Measurements from ENCODE around the gene MYO9A. TPM values are rescaled to one million over a fixed set of nuclear protein-coding genes. Genes with fewer than 3 reads are reported as not detected.

Gene MYO9A
- total RNA-seq, 1 donor from 2014 or later = 50.6 TPM

- TF ChIP-seq CTCF (IDR thresholded peaks at IDR 0.05) = no peak
- H3K4me1 Mint-ChIP-seq = peaks cover 26% of the 10 kb centered on the region
- H3K27ac Mint-ChIP-seq = no peak overlapping the region
These were observed 49.1 kb downstream of the MYO9A start for GRCh38 chr15:72068856-72069255.

GRCh38 chr15:72065801-72066200 lies 52.1 kb downstream of the MYO9A start:
- H3K36me3 Mint-ChIP-seq (ENCODE audit: low read depth) = peaks cover 20% of the 10 kb centered on the region
- no peak overlapping the region for H3K27ac Mint-ChIP-seq
- H3K9me3 Mint-ChIP-seq = peaks cover 7% of the 10 kb centered on the region
- no peak overlapping the region for H3K4me3 Mint-ChIP-seq
- no peak for TF ChIP-seq CTCF (IDR thresholded peaks at IDR 0.05)
- no peak for ATAC-seq (ENCODE audit: low read depth)
- intact Hi-C loops (cut with micrococcal nuclease) = no loop called here
- no peaks in the 10 kb centered on the region for H3K27me3 Mint-ChIP-seq
- ChIA-PET CTCF (no interaction called here), POLR2A (no interaction called here)
- peaks cover 19% of the 10 kb centered on the region for H3K4me1 Mint-ChIP-seq
- no peak for DNase-seq

More at GRCh38 chr15:72068856-72069255, 49.1 kb downstream of the MYO9A start:
- CTCF ChIA-PET = no interaction called here
- no peak for ATAC-seq (ENCODE audit: low read depth)
- peaks cover 3% of the 10 kb centered on the region for H3K9me3 Mint-ChIP-seq
- H3K4me3 Mint-ChIP-seq = no peak overlapping the region
- POLR2A ChIA-PET = no interaction called here
- H3K36me3 Mint-ChIP-seq (ENCODE audit: low read depth) = peaks cover 9% of the 10 kb centered on the region
- intact Hi-C loops (cut with micrococcal nuclease) = no loop called here
- no peaks in the 10 kb centered on the region for H3K27me3 Mint-ChIP-seq
- no peak for DNase-seq

GRCh38 chr15:72063186-72063585 lies 54.8 kb downstream of the MYO9A start:
- peaks cover 18% of the 10 kb centered on the region for H3K4me1 Mint-ChIP-seq
- no peak for ATAC-seq (ENCODE audit: low read depth)

GRCh38 chr15:72062319-72062718 lies 55.6 kb downstream of the MYO9A start:
- intact Hi-C loops (cut with micrococcal nuclease) = no loop called here
- POLR2A ChIA-PET = no interaction called here
- H3K27ac Mint-ChIP-seq = no peak overlapping the region
- no peak overlapping the region for H3K4me3 Mint-ChIP-seq
- CTCF ChIA-PET = no interaction called here
- ATAC-seq (ENCODE audit: low read depth) = no peak
- H3K4me1 Mint-ChIP-seq = peaks cover 23% of the 10 kb centered on the region
- no peaks in the 10 kb centered on the region for H3K27me3 Mint-ChIP-seq
- peaks cover 22% of the 10 kb centered on the region for H3K36me3 Mint-ChIP-seq (ENCODE audit: low read depth)
- no peak for TF ChIP-seq CTCF (IDR thresholded peaks at IDR 0.05)
- DNase-seq = no peak
- H3K9me3 Mint-ChIP-seq = peaks cover 7% of the 10 kb centered on the region

More at GRCh38 chr15:72063186-72063585, 54.8 kb downstream of the MYO9A start:
- ChIA-PET POLR2A (interaction anchor here (0.6 kb wide), 1 partner anchor 123 kb away, joined by 4 read pairs; no protein-coding TSS in a partner anchor), CTCF (no interaction called here)
- no peaks in the 10 kb centered on the region for H3K27me3 Mint-ChIP-seq
- no peak for DNase-seq
- H3K4me3 Mint-ChIP-seq = no peak overlapping the region
- no peak for TF ChIP-seq CTCF (IDR thresholded peaks at IDR 0.05)
- no peak overlapping the region for H3K27ac Mint-ChIP-seq
- intact Hi-C loops (cut with micrococcal nuclease) = no loop called here
- peaks cover 7% of the 10 kb centered on the region for H3K9me3 Mint-ChIP-seq
- peaks cover 22% of the 10 kb centered on the region for H3K36me3 Mint-ChIP-seq (ENCODE audit: low read depth)

GRCh38 chr15:72060687-72061250 lies 57.2 kb downstream of the MYO9A start:
- Mint-ChIP-seq H3K27me3 (no peaks in the 10 kb centered on the region), H3K4me3 (no peak overlapping the region), H3K4me1 (peaks cover 24% of the 10 kb centered on the region), H3K9me3 (peaks cover 7% of the 10 kb centered on the region), H3K27ac (no peak overlapping the region), H3K36me3 (ENCODE audit: low read depth) (peaks cover 22% of the 10 kb centered on the region)
- ATAC-seq (ENCODE audit: low read depth) = no peak
- ChIA-PET POLR2A (no interaction called here), CTCF (no interaction called here)
- no peak for TF ChIP-seq CTCF (IDR thresholded peaks at IDR 0.05)
- no peak for DNase-seq
- intact Hi-C loops (cut with micrococcal nuclease) = no loop called here
